Esophagus squamous epithelium (tissue), 4 donors: ENCODE data around the gene LMO2.

Source experiments
- POLR2A ChIP-seq, 4 donors: fragments of 450-650 bp; IDR thresholded peaks; one replicate each; pipeline ENCODE4 v1.6.1; 2017; ENCODE audit warnings: antibody characterized with exemption in 4 of 4, mild to moderate bottlenecking in 4 of 4, moderate library complexity in 3 of 4
- TF ChIP-seq, protein P1 (sequence below), 6 experiments: fragments of 450-650 bp in 4 of 6; fragments of 200-600 bp in 2 of 6; sonication (generic) in 2 of 6; IDR thresholded peaks; one replicate each; pipeline ENCODE4 v1.5.1; 2016 to 2019; ENCODE audit warnings: antibody characterized with exemption in 6 of 6, mild to moderate bottlenecking in 4 of 6, moderate library complexity in 4 of 6

GRCh38 chr11:33828604-33829429 lies 63.1 kb downstream of the LMO2 start:
- TF ChIP-seq POLR2A (IDR thresholded peaks at IDR 0.05): no peak
- TF ChIP-seq, protein P1, sequence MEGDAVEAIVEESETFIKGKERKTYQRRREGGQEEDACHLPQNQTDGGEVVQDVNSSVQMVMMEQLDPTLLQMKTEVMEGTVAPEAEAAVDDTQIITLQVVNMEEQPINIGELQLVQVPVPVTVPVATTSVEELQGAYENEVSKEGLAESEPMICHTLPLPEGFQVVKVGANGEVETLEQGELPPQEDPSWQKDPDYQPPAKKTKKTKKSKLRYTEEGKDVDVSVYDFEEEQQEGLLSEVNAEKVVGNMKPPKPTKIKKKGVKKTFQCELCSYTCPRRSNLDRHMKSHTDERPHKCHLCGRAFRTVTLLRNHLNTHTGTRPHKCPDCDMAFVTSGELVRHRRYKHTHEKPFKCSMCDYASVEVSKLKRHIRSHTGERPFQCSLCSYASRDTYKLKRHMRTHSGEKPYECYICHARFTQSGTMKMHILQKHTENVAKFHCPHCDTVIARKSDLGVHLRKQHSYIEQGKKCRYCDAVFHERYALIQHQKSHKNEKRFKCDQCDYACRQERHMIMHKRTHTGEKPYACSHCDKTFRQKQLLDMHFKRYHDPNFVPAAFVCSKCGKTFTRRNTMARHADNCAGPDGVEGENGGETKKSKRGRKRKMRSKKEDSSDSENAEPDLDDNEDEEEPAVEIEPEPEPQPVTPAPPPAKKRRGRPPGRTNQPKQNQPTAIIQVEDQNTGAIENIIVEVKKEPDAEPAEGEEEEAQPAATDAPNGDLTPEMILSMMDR (IDR thresholded peaks at IDR 0.05): no peak
